ENCODE results near the gene IQSEC2.

GRCh38 chrX:53285591-53285990 is 4.2 kb upstream of the IQSEC2 start:
- TF ChIP-seq CTCF (IDR thresholded peaks at IDR 0.05) = no peak
- TF ChIP-seq POLR2A (IDR thresholded peaks at IDR 0.05) = no peak
